OCI-LY7 (cell line): ENCODE results near the gene CYP2R1.

ENCODE experiments used
- EZH2phosphoT487 ChIP-seq: fragments of 200-600 bp; sonication (generic); IDR thresholded peaks from 2 replicates; pipeline ENCODE4 v1.6.1; 2018; ENCODE audit warnings: low read depth, borderline replicate concordance, mild to moderate bottlenecking, mixed run types, antibody characterized with exemption, low read length, moderate library complexity, mixed read lengths
- TF ChIP-seq, protein P1 (sequence below): fragments of 200-600 bp; sonication (generic); conservative IDR thresholded peaks from 2 replicates; pipeline ENCODE4 v1.5.1; 2014; ENCODE audit warnings: mild to moderate bottlenecking, antibody characterized with exemption, low read length, moderate library complexity, mixed read lengths

DNA sequence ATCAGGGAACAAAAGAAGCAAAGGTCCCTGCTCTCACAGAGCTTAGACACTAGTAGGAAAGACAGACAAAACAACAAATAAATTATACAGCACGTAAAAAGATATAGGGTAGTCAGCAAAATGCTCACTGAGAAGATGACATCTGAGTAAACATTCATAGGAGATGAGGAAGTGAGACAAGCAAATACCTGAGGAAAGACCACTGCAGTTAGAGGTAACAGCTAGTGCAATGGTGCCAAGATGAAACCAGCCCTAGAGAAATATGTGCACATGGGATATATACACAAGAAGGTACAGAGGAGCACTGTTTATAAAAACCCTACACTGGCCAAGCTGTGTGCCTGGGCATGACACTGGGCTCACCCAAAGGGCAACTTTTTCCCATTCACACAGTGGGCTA lies 9.8 kb downstream of the CYP2R1 start:
- TF ChIP-seq, protein P1, sequence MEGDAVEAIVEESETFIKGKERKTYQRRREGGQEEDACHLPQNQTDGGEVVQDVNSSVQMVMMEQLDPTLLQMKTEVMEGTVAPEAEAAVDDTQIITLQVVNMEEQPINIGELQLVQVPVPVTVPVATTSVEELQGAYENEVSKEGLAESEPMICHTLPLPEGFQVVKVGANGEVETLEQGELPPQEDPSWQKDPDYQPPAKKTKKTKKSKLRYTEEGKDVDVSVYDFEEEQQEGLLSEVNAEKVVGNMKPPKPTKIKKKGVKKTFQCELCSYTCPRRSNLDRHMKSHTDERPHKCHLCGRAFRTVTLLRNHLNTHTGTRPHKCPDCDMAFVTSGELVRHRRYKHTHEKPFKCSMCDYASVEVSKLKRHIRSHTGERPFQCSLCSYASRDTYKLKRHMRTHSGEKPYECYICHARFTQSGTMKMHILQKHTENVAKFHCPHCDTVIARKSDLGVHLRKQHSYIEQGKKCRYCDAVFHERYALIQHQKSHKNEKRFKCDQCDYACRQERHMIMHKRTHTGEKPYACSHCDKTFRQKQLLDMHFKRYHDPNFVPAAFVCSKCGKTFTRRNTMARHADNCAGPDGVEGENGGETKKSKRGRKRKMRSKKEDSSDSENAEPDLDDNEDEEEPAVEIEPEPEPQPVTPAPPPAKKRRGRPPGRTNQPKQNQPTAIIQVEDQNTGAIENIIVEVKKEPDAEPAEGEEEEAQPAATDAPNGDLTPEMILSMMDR: no peak
- TF ChIP-seq EZH2phosphoT487: no peak
